Fibroblast of mammary gland (primary cell): ENCODE measurements around the gene PRSS8.

Experiments used
- DNase-seq: peaks from one replicate; pipeline ENCODE4 v3.0.0-alpha.2; 2010; ENCODE audit warnings: low read depth
- H3K4me3 ChIP-seq: 2 replicates; pipeline ENCODE4 v1.5.1; 2011; ENCODE audit warnings: low read depth, mild to moderate bottlenecking, low read length, moderate library complexity; ENCODE audit not compliant: control insufficient read depth
- TF ChIP-seq, protein P1 (sequence below): conservative IDR thresholded peaks from 2 replicates; pipeline ENCODE4 v1.5.1; 2011; ENCODE audit warnings: low read depth, low read length, inconsistent platforms; ENCODE audit not compliant: control insufficient read depth, insufficient read depth

Gene PRSS8

GRCh38 chr16:31135535-31136286 lies at the start of gene PRSS8:
PRSS8 (minus strand) TSS chr16:31135727; CDS start chr16:31135498, 229 bp downstream.
- TF ChIP-seq, protein P1, sequence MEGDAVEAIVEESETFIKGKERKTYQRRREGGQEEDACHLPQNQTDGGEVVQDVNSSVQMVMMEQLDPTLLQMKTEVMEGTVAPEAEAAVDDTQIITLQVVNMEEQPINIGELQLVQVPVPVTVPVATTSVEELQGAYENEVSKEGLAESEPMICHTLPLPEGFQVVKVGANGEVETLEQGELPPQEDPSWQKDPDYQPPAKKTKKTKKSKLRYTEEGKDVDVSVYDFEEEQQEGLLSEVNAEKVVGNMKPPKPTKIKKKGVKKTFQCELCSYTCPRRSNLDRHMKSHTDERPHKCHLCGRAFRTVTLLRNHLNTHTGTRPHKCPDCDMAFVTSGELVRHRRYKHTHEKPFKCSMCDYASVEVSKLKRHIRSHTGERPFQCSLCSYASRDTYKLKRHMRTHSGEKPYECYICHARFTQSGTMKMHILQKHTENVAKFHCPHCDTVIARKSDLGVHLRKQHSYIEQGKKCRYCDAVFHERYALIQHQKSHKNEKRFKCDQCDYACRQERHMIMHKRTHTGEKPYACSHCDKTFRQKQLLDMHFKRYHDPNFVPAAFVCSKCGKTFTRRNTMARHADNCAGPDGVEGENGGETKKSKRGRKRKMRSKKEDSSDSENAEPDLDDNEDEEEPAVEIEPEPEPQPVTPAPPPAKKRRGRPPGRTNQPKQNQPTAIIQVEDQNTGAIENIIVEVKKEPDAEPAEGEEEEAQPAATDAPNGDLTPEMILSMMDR, result no peak
- DNase-seq, result no peak
- no peak within 1 kb of the TSS for H3K4me3 ChIP-seq

DNA sequence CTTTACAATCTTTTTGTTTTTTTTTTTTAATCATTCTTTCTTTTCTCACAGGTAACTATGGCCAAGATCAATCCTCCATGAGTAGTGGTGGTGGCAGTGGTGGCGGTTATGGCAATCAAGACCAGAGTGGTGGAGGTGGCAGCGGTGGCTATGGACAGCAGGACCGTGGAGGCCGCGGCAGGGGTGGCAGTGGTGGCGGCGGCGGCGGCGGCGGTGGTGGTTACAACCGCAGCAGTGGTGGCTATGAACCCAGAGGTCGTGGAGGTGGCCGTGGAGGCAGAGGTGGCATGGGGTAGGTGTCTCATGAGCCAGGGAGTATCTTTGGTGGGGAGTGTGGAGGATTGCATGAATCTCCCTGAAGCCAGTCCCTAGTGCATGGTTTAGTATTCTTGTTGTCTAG lies 49.4 kb upstream of the PRSS8 start:
- TF ChIP-seq, protein P1, result no peak
- no peak overlapping the region for H3K4me3 ChIP-seq
- no peak for DNase-seq

DNA sequence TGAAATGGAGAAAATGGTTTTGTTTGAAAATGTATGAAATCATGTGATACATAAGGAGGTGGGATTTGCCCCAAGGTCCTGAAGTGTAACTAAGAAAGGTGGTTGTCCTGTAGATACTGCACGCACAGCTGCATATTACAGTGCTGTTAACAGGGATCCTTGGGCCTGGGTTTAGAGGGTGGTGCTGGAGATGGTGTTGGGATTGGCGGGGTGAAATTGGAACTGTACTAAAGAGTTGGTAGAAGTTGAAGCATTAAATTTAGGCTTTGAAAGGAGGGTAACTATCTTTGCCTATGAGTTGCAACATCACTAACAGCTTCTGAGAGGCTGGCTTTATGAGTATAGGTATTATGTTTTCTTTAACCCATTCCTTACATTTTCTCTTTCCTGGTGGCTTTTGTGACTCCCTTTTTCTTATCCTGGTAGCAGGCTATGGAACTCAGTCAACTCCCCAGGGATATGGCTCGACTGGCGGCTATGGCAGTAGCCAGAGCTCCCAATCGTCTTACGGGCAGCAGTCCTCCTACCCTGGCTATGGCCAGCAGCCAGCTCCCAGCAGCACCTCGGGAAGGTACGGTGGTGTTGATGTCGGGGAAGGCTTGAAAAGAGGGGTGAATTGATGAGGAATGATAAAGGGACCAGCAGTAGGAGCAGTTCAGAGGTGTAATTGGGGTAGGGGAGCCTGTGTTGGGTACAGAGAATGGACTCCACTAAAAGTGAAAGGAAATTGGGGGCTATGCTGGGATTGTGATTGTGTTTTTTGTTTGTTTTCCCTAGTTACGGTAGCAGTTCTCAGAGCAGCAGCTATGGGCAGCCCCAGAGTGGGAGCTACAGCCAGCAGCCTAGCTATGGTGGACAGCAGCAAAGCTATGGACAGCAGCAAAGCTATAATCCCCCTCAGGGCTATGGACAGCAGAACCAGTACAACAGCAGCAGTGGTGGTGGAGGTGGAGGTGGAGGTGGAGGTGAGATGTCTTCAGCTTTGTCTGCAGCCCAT lies 48.2 kb upstream of the PRSS8 start:
- no peak overlapping the region for H3K4me3 ChIP-seq
- TF ChIP-seq, protein P1, result no peak
- DNase-seq, result no peak

DNA sequence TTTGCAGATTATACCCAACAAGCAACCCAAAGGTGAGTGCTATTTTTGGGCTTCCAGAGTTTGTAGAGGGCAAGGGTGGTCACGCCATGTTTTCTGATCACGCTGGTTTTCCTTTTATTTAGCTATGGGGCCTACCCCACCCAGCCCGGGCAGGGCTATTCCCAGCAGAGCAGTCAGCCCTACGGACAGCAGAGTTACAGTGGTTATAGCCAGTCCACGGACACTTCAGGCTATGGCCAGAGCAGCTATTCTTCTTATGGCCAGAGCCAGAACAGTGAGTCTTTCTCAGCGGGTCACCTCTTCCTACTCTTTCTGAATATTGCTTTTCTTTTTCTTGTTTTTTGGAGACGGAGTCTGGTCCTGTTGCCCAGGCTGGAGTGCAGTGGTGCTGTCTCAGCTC lies 46.9 kb upstream of the PRSS8 start:
- TF ChIP-seq, protein P1, result no peak
- no peak for DNase-seq
- peak overlapping the region; percentile 96 for H3K4me3 ChIP-seq

DNA sequence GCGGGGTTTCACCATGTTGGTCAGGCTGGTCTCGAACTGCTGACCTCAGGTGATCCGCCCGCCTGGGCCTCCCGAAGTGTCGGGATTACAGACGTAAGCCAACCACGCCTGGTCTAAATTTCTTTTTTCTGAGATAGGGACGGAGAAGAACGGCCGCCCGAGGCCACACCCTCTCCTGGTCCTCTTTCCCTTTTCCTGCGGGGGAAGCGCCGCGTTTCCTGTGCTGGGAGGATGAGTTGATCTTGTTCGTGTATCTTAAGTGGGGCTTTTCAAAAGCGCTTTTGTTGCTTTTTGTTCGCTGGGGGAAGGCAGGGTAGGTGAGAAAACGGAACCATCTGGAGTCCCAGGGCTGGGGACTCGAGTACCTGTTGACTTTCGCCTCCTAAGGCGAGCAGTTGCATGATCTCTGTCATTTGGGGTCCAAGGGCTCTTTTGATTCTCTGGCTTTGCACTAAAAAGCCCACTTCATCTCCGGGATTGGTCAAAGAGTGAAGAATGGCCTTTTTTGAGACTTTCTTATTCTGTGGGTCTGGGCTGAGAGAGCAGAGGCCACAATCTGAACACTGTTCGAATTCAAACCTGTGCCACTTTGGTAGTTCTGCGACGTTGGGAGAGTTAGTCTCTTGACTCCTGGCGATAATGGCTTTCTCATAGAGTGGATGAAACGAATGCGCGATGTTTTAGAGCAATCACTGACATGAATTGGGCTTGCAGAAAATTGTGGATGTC lies 45.7 kb upstream of the PRSS8 start:
- TF ChIP-seq, protein P1, result no peak
- DNase-seq, result peak; percentile 49
- H3K4me3 ChIP-seq, result peak overlapping the region; percentile 96
